HL-60/S4 treated with phorbol 12-myristate 13-acetate at 8.2 ng/mL for 4 days and 3 days (cell line): ENCODE data around the gene PRPF6.

Experiments used
- in situ Hi-C: fragments of 300-500 bp; cut with MboI; formaldehyde crosslinking; loops from 2 replicates; pipeline ENCODE4 v1.15.0; 2022; ENCODE audit warnings: low sequenced_read_pairs

The PRPF6 gene, protein sequence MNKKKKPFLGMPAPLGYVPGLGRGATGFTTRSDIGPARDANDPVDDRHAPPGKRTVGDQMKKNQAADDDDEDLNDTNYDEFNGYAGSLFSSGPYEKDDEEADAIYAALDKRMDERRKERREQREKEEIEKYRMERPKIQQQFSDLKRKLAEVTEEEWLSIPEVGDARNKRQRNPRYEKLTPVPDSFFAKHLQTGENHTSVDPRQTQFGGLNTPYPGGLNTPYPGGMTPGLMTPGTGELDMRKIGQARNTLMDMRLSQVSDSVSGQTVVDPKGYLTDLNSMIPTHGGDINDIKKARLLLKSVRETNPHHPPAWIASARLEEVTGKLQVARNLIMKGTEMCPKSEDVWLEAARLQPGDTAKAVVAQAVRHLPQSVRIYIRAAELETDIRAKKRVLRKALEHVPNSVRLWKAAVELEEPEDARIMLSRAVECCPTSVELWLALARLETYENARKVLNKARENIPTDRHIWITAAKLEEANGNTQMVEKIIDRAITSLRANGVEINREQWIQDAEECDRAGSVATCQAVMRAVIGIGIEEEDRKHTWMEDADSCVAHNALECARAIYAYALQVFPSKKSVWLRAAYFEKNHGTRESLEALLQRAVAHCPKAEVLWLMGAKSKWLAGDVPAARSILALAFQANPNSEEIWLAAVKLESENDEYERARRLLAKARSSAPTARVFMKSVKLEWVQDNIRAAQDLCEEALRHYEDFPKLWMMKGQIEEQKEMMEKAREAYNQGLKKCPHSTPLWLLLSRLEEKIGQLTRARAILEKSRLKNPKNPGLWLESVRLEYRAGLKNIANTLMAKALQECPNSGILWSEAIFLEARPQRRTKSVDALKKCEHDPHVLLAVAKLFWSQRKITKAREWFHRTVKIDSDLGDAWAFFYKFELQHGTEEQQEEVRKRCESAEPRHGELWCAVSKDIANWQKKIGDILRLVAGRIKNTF

DNA sequence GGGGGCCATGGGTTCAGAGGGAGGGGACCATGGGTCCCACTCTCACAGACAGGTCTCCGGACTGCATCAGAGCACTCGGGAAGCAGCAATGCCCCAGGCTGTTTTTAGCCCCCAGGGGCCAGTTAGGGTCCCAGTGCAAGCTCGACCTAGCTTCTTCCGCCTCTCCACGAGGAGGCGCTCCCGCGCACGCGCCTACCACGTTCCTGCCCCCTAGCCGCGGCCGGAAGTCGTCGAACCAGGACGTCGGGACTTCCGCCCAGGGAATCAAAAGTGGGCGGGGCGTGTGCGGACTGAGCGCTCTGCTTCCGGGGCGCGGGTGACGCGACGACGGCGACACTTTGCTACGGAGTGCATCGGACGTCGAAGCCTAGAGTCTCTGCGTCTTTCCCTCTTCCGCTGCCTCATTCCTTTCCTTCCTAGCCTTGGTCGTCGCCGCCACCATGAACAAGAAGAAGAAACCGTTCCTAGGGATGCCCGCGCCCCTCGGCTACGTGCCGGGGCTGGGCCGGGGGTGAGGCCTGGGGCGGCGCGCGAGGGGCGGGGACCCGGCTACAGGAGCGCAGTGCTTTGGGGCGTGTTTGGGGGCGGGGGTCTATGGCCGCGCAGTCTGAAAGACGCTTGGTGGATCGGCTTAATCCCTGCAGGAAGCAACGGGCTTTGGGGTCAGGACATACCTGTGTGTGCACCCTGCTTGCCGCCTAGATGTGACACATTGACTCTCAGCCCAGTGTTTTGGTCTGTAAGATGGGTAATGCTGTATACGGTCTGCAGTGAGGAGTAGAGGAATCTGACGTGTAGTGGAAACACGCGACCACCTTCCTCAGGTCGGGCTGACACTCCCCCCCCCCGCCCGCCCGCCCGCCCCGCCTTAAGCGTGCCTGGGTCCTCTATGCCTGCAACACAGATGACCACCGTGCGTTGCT is at the start of gene PRPF6:
PRPF6 (plus strand) TSS at position 327 of the 923 bp plus-strand sequence; CDS start at position 441, 114 bp downstream.
- in situ Hi-C loops: no loop called here

DNA sequence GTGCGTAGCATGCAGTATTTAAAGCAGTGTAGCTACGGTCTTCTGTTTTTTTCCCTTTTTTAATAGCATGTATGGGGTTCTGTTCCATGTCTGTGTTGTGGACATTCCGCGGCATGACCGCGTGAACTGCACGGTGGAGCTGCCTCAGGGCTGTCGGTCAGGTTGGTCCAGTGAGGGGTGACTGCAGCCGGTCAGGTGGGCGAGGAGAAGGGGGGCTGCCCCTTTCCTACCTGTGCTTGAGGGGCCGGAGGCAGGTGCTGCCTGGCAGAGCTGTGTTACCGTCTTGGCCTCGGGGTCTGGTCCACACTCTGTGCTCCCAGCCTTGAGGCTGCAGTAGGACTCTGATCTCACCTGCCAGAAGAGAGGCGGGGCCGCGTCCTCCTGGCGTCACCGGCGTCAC is 49.2 kb upstream of the PRPF6 start:
- in situ Hi-C loops: no loop called here

DNA sequence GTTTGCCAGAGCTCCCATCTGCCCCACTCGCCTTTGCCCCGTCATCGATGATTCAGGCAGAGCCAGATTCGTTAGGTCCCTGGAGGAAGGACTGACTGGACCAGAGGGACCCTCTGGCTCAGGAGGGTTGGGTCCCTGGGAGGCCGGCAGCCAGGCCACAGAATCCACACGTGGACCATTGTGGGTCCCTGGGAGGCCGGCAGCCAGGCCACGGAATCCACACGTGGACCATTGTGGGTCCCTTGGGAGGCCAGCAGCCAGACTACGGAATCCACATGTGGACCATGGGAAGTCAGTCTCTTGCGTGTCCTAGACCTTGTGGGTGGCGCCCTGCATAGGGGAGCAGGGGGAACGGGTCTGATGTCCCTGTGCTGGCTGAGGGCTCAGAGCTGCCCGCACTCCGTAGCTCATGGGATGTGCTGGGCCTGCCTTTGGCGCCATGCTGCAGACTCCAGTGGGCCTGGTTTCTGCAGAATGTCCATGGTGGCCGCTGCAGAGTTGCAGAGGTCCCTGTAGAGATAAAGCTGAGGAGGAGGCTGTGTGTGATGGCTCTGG is 48.2 kb upstream of the PRPF6 start:
- in situ Hi-C loops: no loop called here

DNA sequence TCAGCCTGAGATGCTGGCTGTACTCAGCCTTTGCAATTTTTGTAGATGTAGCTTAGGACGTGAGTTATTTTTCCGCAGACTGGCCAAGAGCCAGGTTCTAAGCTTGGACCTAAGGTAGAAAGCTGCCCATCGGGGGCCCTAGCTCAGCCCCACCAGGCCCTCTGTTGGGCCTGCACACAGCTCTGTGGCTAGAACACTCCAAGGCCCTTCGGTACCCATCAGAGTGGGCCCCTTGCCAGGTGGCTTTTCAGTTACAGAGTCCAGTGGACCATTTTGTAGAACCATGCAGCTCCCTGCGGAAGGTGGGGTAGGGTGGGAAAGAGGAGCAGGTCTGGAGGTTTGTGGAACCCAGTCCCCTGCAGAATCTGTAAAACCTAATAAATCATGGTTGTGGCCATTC is 47.3 kb upstream of the PRPF6 start:
- in situ Hi-C loops: no loop called here

DNA sequence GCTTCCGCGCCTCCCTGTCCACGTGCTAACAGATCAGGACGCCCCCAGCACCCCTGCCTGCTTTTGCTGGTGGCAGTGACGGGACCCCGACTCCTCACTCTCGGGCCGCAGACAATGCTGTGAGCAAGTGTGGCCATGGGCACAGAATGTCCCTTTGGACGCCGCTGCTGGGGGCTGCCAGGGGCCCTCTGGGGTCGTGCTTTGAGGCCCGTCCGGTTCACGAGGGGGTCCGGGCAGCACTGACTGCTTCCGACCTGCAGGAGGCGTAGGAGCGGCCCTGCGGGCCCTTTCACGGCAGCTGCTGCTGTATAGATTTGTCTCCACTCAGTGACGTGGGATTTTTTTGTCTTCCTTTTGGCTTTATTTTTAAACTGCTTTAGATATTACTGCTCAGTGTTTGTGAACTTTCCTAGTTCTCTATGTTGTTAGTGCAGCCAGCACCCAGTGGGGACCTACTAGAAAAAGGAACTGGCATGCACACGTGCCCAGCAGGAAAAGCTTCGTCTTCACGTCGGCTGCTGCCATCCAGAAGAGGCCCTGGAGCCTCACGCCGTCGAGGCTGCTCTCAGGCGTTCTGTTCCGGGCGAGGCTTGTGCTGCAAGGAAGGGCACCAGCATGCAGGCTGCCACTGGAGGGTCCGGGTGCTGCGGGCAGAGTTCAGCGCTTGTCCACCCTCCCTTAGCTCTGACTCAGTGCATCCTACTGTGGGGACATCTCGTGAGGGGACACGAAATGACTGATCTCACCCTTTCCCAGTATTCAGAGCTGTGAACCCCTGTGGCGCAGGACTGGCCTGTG is 46.5 kb upstream of the PRPF6 start:
- in situ Hi-C loops: no loop called here

DNA sequence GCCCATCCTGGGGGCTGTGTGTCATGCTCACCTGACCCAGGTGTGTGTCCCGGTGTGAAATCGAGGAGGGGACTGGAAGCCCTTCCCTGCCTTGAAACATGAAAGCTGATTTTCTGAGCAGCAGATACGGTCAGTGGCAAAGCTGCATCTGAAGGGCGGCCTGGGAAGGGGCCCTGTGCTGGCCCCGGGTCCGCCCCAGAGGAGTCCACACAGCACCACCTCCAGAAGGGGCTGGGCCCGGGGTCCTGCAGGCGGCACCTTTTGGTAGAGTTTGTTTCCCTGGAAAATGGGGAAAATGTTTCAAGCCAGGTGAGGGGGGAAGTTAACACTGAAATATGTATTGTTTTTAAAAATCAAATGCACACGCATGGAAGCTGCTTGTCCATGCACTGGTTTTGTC is 45.5 kb upstream of the PRPF6 start:
- in situ Hi-C loops: no loop called here

DNA sequence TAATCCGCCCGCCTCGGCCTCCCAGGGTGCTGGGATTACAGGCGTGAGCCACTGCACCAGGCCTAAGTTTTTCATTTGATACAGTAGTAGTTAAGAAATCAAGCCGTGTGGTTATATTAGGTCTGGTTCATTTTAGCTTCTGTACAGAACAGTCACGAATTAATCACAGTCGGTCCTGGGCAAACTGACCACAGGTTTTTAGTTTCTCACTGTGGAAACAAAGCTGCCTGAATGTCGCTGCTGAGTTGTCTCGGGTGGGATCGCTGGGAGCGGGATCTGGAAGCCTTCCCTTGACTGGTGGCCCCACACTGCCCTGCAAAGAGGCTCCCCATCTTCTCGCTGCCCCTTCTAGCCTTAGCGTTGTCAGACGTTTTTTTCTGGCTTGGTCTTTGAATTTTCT is 43.3 kb upstream of the PRPF6 start:
- in situ Hi-C loops: no loop called here

GRCh38 chr20:63939061-63939935 is 41.6 kb upstream of the PRPF6 start:
- in situ Hi-C loops: no loop called here

GRCh38 chr20:63940071-63940471 is 40.9 kb upstream of the PRPF6 start:
- in situ Hi-C loops: no loop called here

GRCh38 chr20:63940472-63941266 is 40.3 kb upstream of the PRPF6 start:
- in situ Hi-C loops: no loop called here

DNA sequence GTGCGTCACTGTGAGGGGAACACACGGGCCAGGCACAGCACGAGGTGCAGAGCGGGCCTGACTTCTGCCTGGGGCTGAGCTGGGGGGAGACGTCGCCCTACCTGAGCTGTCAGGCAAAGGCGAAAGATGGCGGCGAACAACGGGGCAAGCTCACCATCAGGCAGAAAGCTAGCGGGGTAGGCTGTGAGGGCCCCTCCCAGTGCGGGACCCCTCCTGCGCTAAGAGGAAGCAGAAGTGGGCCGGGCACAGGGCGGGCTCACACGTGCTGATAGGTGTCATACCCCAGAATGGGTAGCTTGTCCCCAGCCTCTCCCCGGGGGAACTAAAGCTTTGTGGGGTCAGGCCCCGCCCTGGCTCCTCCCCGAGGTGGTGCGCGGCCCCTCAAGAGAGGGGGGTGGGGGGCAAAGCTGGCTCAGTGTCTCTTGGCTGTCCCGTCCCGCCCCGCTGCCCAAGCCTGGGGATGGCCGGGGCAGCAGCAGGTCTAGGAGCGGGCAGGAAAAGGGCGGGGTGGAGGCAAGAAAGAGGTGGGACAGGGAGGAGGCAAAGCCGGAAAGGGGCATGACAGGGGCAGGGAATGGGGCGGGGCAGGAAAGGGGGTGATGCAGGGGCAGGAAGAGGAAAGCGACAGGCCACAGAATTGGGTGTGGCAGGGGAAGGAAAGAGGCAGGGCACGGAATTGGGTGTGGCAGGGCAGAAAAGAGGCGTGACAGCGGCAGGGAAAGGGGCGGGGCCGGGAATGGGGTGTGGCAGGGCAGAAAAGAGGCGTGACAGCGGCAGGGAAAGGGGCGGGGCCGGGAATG is 39.5 kb upstream of the PRPF6 start:
- in situ Hi-C loops: no loop called here

- in situ Hi-C loops: no loop called here
Measured at GRCh38 chr20:63942250-63942951, 38.5 kb upstream of the PRPF6 start.

DNA sequence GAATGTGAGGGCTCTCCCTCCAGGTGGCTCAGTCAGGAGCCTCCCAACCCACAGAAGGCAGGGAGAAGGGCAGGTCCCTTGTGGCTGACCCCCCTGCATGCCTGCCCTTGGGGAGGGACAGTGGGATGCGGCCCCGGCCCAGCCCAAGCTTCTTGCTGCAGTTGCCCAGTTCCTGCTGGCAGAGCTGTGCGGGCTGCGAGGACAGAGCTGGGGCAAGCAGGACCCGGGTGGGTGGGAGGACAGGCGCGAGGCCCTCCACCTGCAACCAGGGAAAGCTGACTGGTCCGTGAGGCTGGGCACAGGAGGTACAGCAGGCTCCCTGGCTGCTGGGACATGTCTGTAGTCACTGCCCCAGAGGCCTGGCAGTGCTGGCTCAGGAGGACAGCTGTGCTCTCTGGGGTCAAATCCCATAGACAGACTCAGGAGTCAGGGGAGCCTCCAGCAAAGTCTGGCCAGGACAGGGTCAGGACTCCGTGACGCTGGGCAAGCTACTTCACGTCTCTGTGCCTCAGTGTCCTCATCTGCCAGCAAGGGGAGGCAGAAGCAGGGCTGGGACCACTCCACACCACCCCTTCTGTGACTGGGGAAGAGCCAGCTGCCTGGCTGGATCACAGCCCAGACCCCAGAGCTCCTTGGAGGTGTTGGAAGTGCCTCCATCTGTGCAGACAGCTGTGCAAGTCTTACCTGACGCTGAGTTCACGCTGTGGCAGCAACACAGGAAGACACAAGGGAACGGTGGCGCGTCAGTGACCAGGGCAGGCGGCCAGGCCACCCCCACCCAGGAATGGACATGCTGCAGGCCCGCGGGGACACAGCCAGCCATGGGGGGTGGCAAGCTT is 37.7 kb upstream of the PRPF6 start:
- in situ Hi-C loops: no loop called here

DNA sequence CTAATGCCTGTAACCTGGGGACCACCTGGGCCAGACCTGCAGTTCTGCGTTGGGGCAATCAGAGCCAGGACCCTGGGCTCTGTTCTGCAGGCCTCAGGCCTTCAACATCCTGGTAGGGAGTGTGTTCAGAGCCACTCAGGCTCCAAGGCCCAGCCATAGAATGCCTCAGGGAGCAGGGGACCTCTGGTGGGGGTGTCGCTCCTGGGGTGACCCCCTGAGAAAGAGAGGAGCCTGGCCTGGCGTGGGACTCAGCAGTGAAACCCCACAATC is 37.2 kb upstream of the PRPF6 start:
- in situ Hi-C loops: no loop called here

- in situ Hi-C loops: no loop called here
Measured at GRCh38 chr20:63944078-63944941, 36.6 kb upstream of the PRPF6 start.
